H4 (cell line): ENCODE data around the gene HMGB4. TPM values are rescaled to one million over a fixed set of nuclear protein-coding genes. Genes with fewer than 3 reads are reported as not detected.

Experiments
- DNase-seq: peaks from one replicate; pipeline ENCODE4 v3.0.0-alpha.2; 2015; ENCODE audit warnings: low spot score
- total RNA-seq: library from RNA; depleted of rRNA; stranded (reverse); fragments of >200 nt; shearing (Covaris generic); gene quantifications from 2 replicates; pipeline ENCODE4 v1.2.3, GENCODE V29; 2014; rRNA removed

Gene HMGB4, protein sequence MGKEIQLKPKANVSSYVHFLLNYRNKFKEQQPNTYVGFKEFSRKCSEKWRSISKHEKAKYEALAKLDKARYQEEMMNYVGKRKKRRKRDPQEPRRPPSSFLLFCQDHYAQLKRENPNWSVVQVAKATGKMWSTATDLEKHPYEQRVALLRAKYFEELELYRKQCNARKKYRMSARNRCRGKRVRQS
- not detected in 2 replicates for total RNA-seq

DNA sequence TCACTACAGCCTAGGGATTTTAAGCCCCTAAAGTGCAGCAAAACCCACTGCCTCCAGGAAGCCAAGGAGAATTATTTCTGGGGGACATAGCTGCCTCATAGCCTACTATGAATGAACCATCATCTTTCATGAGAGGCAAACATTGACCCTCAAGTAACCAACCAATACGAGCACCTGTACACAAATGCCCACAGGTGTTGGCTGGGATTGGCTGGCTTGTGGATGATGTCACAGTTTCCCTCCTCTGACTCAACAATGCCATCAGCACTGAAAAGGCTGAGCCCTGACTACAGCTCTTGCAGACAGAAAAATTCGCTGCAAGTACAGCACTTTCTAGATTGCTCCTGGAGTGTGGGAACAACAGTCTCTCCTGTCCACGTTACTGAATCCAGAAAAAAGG lies at the start of gene HMGB4:
Gene HMGB4 (plus strand): TSS at position 301 of the 400 bp plus-strand sequence. CDS start 113 bp downstream, outside the sequence.
- no peak for DNase-seq

DNA sequence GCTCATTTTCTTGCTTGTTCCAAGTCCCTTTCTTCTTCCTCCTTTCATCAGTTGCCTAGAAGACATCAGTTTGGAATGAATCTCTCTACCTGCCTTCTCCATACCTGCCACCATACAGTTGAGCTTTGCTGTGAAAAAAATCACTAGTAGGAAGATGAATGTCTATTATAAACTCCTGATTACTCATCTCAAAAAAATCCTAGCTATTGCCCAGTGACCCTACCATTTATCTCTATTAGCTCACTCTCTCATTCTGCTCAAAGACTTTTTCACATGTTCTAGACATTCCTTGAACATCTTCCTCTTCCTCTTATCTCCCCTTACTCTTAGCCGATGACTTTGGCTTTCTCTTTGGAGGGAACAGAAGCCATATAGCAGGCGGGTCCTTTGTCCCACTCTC lies 49.7 kb upstream of the HMGB4 start:
- DNase-seq: no peak

DNA sequence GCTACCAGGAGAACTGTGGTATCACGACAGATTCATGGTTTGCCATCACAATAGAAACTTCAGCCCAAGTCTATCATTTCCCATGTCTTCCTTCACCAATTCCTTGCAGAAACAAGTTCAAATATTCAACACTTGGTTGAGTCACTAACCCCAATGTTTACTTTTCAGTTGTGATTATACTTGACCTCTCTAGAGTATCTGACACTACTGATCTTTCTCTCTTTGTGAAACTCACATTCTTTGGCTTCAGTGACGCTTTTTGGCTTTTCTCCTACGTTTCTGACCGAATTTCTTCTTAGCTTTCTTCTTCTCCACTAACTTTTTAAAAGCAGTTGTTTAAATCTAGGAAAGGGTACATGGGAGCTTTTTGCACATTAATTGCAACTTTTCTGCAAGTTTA lies 48.8 kb upstream of the HMGB4 start:
- no peak for DNase-seq

DNA sequence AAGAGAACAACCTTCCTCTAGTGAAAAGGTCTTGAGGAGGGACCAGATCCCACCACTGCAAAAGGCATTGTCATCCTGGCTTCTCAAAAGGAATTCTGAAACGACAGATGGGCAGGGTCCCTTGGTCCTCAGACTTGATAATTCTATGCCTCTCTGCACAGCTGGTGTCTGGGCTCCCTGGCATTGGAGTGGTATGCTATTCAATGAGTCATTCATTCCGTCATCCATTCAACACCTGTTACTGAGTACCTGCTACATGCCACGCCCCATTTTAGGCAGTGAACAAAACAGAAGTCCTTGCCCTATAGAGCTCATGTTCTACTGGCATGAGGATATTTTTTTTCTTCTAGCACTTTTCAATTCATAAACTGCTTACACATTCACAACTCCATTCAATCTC lies 45.8 kb upstream of the HMGB4 start:
- DNase-seq: no peak

DNA sequence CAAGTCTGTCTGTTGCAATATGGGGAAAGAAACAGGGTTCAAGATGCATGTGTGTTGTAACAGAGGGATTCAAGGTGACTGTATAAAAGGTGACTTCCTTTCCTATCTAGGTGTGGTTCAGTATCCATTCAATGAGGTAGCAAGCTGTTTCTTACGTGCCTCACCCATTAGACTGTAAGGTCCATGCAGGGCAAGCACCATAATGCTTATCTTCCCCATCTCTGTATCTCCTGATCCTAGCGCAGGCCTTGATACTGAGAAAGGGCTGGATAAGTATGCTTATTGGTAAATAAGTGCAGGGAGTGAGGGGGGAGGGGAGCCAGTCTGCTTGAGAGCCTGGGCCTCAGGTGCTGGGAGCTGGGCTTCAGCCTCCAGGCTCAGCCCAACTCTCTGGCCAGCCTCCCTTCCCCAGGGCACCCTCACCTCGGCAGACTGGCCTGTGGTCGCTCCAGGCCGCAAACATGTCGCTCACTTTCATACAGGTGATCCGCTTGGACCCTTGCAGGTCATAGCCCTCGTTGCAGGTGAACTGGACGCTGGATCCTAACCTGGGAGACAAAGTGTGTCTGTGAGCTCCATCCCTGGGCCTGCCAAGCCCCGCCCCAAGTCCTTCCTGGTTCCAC lies 44.5 kb upstream of the HMGB4 start:
- DNase-seq: no peak

DNA sequence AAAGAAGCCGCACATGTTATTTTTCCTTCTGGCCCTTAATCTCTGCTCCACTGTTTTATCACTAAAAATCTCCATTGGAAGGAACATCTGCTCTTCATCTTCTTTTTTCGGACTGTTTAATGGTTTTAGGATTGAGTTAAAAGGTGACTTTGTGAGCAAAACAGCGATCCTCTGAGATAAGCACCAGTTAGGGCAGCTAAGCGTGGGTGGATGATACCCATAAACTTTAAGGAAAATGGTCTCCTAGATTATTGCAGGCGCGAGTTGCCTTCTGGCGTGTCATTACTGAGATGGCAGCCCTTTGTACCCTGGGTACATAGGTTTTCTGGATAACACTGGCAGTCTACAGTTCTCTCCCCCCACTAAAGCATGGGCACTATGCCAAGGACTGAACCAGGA lies 44.0 kb upstream of the HMGB4 start:
- DNase-seq: no peak

DNA sequence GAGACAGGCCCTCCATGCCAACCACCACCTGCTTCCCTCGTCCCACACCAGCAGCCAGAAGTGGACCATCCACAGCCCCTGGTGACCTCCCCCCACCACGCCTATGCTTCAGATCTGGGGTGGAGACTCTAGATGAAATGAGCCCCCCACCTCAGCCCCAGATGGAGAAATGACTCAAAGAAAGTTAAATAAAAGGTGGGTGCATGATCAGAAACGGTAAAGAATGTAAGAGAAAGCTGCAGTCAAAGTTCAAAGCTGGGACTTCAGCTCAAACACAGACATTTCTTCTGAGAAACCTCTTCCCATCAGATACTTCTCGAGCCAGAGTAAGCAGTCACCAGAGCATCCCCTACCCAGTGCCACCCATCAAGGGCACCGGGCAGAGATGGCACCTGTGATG lies 43.1 kb upstream of the HMGB4 start:
- DNase-seq: no peak

DNA sequence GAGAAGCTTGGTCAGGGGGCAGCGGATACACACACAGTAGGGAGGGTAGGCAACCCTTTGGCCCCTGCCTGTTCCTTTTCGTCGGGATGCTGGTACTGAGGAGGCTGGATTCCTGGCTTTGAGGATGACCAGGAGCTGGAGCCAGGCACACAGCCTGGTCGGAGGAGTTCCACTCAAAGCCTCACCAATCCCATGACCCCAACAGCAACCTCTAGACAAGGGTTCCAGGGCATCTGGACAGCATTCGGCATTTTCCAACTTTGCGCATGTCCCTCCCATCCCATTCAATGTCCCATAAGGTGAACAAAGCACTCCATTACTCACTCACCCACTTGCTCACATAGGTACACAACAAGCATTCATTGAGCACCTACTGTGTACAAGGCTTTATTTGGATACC lies 42.6 kb upstream of the HMGB4 start:
- no peak for DNase-seq

DNA sequence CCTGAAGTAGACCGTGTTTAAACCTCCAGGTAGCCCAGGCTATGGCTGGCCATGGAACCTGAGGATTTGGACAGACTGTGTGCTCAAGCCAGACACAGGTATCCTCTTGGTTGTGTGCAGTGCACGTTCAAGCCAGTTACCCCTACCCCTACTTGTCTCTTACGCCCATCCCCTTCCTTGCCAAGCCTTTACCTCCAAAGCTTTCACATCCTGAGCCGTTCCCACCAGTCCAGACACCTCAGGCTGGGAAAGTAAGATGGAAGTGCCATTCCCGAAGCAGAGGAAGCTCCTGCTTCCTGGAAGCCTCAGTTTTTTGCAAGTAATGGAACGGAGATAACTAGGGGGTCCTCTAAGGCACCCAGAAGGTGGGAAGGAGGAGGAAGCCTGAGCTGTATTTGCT lies 41.5 kb upstream of the HMGB4 start:
- no peak for DNase-seq

DNA sequence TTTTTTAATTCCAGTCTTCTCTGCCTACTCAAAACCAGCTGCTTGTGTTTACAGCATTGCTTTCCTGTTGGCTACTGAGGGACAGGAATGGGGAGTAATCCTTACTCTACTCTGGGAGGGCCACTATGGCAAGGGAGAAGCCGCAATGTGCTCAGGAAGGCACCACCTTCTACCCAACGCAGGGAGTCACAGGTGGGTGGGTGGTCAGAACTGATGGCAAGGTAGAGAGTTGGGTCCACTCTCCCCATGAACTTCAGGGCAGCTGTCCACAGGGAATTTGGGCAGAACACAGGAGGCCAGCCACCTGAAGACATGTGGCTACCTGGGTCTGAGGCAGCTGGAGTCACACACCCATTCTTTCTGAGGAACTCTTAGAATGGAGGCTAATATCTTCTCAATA lies 40.5 kb upstream of the HMGB4 start:
- no peak for DNase-seq

DNA sequence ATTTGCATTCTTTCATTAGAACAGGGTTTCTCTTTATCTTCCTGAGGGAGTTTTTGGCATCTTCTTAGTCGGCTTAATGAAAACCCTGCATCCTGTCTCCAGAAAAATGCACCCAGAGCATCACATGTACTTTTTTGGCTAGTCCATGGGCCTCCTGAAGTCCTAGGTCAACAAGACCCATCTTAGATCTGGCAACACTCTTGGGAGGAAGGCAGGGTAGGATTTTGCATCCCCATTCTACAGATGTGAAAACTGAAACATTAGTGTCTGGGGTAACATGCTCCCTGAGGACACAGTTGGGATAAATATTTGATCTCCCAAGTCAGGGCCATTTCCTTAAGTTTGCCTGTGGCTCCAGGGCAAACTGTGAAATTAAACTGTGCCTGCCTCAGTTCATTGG lies 40.0 kb upstream of the HMGB4 start:
- DNase-seq: no peak

DNA sequence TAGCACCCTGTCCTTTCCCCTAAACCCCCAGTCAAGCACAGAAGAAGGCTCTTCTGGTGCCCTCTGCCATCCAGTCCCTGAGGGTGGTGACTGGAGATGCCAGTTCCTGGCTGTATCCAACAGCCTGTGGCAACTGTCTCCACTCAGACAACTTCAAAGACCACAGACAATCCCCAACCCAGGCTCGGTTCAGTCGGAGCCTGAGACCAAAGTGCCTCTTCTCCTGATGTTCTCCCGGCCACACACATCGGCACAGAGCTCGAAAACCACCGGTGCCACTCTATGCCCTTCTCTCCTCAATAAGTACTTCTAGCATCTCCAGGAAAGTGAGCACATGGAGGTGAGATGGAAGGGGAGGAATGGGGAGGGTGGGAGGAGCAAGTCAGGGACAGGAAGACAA lies 39.6 kb upstream of the HMGB4 start:
- DNase-seq: no peak

DNA sequence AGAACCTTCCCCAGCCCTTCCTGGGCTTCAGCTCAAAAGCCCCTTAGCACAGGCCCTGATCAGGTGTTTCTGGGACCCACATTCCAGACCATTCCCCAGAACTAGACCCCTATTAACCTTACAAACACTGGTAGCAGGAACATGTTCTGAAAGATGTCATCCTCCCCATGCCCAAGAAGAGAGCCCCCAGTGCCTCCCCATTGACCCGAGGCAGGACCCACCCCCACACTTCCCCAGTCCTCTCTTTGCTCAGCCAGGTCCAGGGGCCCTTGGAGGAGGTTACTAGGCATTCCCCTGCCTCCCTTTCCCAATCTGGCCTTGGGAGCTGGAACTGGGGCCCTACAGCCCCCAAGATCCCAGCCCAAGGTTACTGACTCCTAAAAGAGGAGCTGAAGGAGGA lies 38.9 kb upstream of the HMGB4 start:
- no peak for DNase-seq

DNA sequence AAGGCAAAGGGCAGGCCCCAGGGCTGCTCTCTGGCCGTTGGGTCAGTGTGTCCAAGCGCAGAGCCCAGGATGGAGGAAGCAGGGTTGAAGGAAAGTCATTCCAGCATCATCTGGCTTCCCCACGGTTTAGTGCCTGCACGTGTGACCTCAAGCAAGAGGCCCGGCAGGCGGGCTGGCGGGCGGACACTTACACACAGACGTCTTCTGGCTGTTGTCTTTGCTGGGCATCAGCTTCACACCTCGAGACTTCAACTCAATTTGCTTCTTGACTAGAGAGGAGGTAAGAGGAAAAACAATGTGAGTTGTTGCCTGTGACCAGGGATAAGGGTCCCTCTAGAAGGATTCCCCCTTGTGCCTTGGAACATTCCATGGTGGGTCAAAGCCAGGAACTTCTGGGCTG lies 38.4 kb upstream of the HMGB4 start:
- no peak for DNase-seq

DNA sequence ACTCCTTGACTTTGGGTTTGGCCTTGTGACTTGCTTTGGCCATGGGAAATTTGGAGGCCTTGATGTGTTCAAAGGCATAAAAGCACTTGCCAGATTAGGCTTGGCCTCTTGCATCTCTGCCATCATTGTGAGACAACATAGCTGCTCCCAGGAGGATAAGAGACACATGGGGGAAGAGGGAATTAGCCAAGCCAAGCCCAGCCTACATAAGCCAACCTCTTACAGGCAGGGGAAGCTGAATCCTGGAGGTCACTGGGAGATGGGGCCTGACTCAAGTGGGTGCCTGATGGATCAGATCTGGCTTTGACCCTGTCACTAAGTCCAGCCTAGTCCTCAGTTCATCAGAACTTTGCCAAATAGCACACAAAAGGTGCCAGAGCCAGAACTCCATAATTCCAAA lies 37.6 kb upstream of the HMGB4 start:
- no peak for DNase-seq

DNA sequence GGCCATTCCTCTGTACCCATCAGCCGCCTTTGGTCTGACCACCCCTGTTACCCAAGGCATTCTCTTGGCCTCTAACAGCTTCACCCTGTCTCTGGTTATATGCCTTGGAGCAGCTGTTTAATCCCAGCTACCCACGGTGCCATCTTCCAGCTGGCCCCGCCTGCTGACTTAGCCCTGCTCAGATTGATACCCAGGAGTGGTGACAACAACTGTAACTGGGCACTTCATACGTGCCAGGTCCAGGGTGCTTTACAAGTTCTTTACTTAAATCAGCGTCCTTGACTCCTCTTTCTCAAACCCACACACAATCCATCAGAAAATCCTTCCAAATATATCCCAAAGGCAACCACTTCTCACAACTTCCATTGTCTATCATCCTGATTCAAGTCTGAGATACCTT lies 37.2 kb upstream of the HMGB4 start:
- no peak for DNase-seq

DNA sequence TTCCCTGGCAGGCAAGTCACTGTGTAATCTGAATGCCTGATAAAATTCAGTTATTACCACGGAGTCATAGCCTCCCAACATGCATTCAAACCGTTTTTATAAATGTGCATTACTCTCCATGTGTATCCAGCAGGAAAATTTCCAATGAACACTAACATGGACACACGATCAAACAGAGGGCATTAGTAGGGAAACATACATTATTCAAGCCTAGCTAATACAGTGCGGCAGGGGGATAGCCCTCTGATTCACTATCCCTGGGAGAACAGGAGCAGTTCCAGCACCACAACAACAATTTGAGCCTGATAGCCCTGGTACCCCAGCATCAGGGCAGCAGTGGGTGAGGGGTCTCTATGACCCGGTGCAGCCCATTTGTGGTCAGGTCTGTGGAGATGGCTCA lies 35.8 kb upstream of the HMGB4 start:
- DNase-seq: no peak

DNA sequence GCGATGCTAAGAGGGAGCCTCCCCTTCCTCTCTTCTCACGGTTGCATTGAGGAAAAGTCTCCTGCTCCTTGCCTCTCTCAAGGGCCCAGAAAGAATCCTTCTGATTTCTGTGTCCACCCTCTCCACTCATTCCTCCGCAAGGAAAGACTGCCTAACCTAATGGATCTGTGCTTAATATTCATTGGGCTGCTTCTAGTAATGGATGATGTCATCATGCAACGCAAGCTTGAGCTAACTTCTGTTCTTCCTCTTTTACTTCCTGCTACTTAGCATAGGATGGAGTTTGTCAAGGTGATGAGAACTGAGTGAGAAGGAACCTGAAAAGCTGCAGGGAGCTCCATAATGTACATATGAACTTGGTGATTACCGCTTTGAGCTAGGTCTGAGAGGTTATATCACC lies 35.2 kb upstream of the HMGB4 start:
- DNase-seq: no peak

DNA sequence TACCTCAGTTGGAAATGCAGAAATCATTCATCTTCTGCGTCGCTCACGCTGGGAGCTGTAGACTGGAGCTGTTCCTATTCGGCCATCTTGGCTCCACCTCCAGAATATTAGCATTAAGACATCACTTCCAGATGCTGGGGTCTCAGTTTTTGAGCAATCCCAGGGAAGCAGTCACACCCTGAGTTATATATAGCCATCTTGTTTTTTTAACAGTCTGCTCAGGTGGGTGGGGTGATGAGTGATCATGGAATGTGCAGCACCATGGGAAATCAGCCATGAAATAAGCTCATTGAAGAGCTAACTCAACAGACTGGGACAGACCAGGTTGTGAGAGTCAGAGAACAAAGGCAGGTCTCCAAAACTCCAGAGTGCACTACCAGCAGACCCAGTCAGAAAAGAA lies 27.0 kb upstream of the HMGB4 start:
- no peak for DNase-seq

DNA sequence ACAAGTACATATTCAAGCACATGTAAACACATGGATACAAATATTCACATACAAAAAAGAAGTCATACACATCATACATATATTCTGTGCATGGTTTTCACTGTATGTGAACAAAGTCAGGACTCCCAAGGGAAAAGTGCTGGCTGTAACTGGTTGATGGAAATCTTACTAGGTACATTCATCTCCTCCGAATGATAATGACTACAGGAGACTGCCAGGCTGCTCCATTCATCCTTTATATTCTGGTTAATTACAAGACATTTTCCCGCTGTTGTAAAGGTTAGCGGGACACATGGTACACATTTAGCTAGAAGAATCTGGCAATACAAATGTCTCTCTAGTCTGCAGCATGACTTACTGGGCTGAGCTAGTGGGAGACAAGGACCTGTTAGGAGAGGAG lies 26.2 kb upstream of the HMGB4 start:
- no peak for DNase-seq

DNA sequence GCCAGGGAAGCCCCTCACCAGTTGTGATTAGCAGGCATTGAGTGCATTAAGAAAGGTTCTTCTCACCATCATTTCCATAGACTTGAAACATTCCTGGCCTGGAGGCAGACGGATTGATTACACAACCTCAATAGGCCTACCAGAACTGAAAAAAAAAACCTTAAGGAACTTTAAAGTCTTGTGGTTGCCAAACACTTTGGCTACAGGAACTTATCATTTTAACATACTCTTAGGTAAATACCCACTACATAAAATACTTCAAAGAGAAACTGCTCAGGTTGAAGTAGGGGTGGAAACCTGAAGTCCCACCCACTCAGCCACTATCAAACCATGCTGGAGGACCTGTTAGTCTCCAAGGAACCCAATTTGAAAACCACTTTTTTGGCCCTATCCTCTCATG lies 22.4 kb upstream of the HMGB4 start:
- DNase-seq: no peak

DNA sequence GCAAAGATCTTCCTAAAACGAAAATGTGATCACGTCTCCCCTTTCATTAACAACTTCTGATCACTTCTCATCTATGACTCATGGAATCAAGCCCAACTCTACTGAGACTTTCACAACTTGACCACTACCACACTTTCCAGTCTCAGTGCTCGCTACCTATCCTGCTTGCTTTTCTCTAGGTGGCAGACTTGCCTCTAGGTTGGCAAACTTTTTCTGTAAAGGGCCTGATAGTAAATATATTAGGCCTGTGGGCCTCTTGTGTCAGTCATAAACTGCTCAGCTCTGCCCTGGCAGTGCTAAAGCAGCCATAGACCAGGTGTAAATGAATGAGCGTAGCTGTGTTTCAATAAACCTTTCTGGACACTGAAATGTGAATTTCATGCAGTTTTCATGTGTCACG lies 21.5 kb upstream of the HMGB4 start:
- no peak for DNase-seq

DNA sequence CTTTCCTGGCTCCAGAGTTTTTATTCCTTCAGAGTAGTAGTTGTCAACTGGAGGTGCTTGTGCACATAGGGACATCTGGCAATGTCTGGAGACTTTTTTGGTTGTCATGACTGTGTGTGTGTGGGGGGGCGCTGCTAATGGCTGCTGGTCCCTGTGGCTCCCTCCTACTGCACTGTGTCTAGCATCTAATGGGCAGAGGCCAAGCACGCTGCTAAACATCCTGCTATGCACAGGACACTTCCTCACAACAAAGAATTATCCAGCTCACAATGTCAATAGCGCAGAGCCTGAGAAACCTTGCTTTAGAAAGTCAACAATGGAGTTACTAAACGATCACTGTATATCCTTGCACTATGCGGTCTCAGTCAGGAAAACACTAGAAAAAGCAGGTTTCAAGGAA lies 19.7 kb upstream of the HMGB4 start:
- DNase-seq: no peak

DNA sequence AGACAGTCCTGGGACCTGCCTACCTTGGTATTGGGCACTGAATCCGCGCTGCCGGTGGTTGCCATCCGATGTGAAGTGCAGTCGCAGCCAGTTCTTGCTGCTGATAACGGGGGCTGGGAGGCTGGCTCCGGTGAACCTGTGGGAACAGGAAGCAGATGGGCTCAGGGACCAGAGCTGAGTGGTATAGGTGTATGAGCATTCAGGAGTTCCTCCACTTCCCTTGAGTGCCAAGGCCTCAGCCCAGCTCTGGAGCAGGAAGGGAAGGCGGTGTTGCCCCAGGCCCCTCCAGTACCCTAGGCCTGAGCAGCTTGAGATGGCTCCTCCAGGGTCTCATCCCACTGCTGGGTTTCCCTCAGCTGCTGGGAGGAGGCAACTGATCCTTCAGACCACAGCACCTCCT lies 17.0 kb upstream of the HMGB4 start:
- no peak for DNase-seq
